Measurements from ENCODE around the gene MARVELD3.
A peak's percentile ranks its signal among the peaks of the same experiment; 100 is the strongest.
"Not testable (repeated sequence)": the region's sequence is repeated elsewhere in the genome, so short reads cannot be mapped to it uniquely, and the experiment has no call there.

Gene MARVELD3

GRCh38 chr16:71626018-71626857, at the start of gene MARVELD3:
Gene MARVELD3 (plus strand): TSS chr16:71626184. CDS start chr16:71626230, 46 bp downstream.
- peak; percentile 55 for DNase-seq (ENCODE audit: low spot score)

- DNase-seq (ENCODE audit: low spot score) = no peak
These were observed 49.0 kb upstream of the MARVELD3 start, which contains the start of gene TAT for GRCh38 chr16:71576971-71577370. Gene TAT (minus strand): TSS chr16:71577092. CDS start chr16:71576415, 677 bp downstream.

- DNase-seq (ENCODE audit: low spot score) = not testable (repeated sequence)
These were observed 43.5 kb upstream of the MARVELD3 start for GRCh38 chr16:71582553-71582848.

GRCh38 chr16:71584543-71585317, 41.3 kb upstream of the MARVELD3 start:
- DNase-seq (ENCODE audit: low spot score) = no peak

- no peak for DNase-seq (ENCODE audit: low spot score)
These were observed 40.7 kb upstream of the MARVELD3 start for GRCh38 chr16:71585318-71585703.

- DNase-seq (ENCODE audit: low spot score) = not testable (repeated sequence)
These were observed 36.6 kb upstream of the MARVELD3 start for GRCh38 chr16:71589334-71589733.

GRCh38 chr16:71590071-71590470, 35.9 kb upstream of the MARVELD3 start:
- not testable (repeated sequence) for DNase-seq (ENCODE audit: low spot score)

GRCh38 chr16:71590584-71590983, 35.4 kb upstream of the MARVELD3 start:
- no peak for DNase-seq (ENCODE audit: low spot score)

- DNase-seq (ENCODE audit: low spot score) = no peak
These were observed 34.1 kb upstream of the MARVELD3 start for GRCh38 chr16:71591917-71592316.

- no peak for DNase-seq (ENCODE audit: low spot score)
These were observed 32.7 kb upstream of the MARVELD3 start for GRCh38 chr16:71593048-71593999.

GRCh38 chr16:71594000-71594646, 31.9 kb upstream of the MARVELD3 start:
- DNase-seq (ENCODE audit: low spot score) = no peak

GRCh38 chr16:71595340-71595826, 30.6 kb upstream of the MARVELD3 start:
- not testable (repeated sequence) for DNase-seq (ENCODE audit: low spot score)

- DNase-seq (ENCODE audit: low spot score) = not testable (repeated sequence)
These were observed 27.6 kb upstream of the MARVELD3 start for GRCh38 chr16:71598426-71598825.

GRCh38 chr16:71600822-71601221, 25.2 kb upstream of the MARVELD3 start:
- DNase-seq (ENCODE audit: low spot score) = no peak

GRCh38 chr16:71609066-71609465, 16.9 kb upstream of the MARVELD3 start:
- no peak for DNase-seq (ENCODE audit: low spot score)

GRCh38 chr16:71610447-71610846, 15.5 kb upstream of the MARVELD3 start:
- no peak for DNase-seq (ENCODE audit: low spot score)

GRCh38 chr16:71610936-71611871, 14.8 kb upstream of the MARVELD3 start:
- peak; percentile 88 for DNase-seq (ENCODE audit: low spot score)

GRCh38 chr16:71614956-71615355, 11.0 kb upstream of the MARVELD3 start:
- DNase-seq (ENCODE audit: low spot score) = not testable (repeated sequence)

GRCh38 chr16:71618429-71618828, 7.6 kb upstream of the MARVELD3 start:
- DNase-seq (ENCODE audit: low spot score) = no peak

GRCh38 chr16:71622088-71622487, 3.9 kb upstream of the MARVELD3 start:
- DNase-seq (ENCODE audit: low spot score) = no peak

Data from D341Med (cell line).